ENCODE data around the gene SLC30A4.
"Not testable (repeated sequence)": the region's sequence is repeated elsewhere in the genome, so short reads cannot be mapped to it uniquely, and the experiment has no call there.

SLC30A4 gene

GRCh38 chr15:45522328-45523165 is at the start of gene SLC30A4:
SLC30A4 (minus strand) TSS chr15:45522755; CDS start chr15:45522354, 401 bp downstream.
- DNase-seq (ENCODE audit: low read depth), result peak; percentile 52

- no peak for DNase-seq (ENCODE audit: low read depth)
Observed at GRCh38 chr15:45555934-45556608, 33.5 kb upstream of the SLC30A4 start.

GRCh38 chr15:45551676-45552075 is 29.1 kb upstream of the SLC30A4 start:
- DNase-seq (ENCODE audit: low read depth), result no peak

GRCh38 chr15:45550436-45550835 is 27.9 kb upstream of the SLC30A4 start:
- DNase-seq (ENCODE audit: low read depth), result no peak

- no peak for DNase-seq (ENCODE audit: low read depth)
Observed at GRCh38 chr15:45549541-45550220, 27.1 kb upstream of the SLC30A4 start.

- no peak for DNase-seq (ENCODE audit: low read depth)
Observed at GRCh38 chr15:45548753-45549520, 26.4 kb upstream of the SLC30A4 start.

- no peak for DNase-seq (ENCODE audit: low read depth)
Observed at GRCh38 chr15:45546789-45547188, 24.2 kb upstream of the SLC30A4 start.

- no peak for DNase-seq (ENCODE audit: low read depth)
Observed at GRCh38 chr15:45544266-45545023, 21.9 kb upstream of the SLC30A4 start.

- DNase-seq (ENCODE audit: low read depth), result no peak
Observed at GRCh38 chr15:45543051-45543450, 20.5 kb upstream of the SLC30A4 start.

GRCh38 chr15:45540531-45540930 is 18.0 kb upstream of the SLC30A4 start:
- DNase-seq (ENCODE audit: low read depth), result no peak

- DNase-seq (ENCODE audit: low read depth), result no peak
Observed at GRCh38 chr15:45539680-45540079, 17.1 kb upstream of the SLC30A4 start.

GRCh38 chr15:45536934-45537333 is 14.4 kb upstream of the SLC30A4 start:
- no peak for DNase-seq (ENCODE audit: low read depth)

- no peak for DNase-seq (ENCODE audit: low read depth)
Observed at GRCh38 chr15:45535486-45536042, 13.0 kb upstream of the SLC30A4 start.

- DNase-seq (ENCODE audit: low read depth), result no peak
Observed at GRCh38 chr15:45534821-45535220, 12.3 kb upstream of the SLC30A4 start.

GRCh38 chr15:45532892-45533291 is 10.3 kb upstream of the SLC30A4 start:
- not testable (repeated sequence) for DNase-seq (ENCODE audit: low read depth)

GRCh38 chr15:45529613-45530012 is 7.1 kb upstream of the SLC30A4 start:
- DNase-seq (ENCODE audit: low read depth), result no peak

- no peak for DNase-seq (ENCODE audit: low read depth)
Observed at GRCh38 chr15:45527086-45527485, 4.5 kb upstream of the SLC30A4 start.

GRCh38 chr15:45523166-45523460 is 558 bp upstream of the SLC30A4 start:
- no peak for DNase-seq (ENCODE audit: low read depth)

- DNase-seq (ENCODE audit: low read depth), result no peak
Observed at GRCh38 chr15:45521596-45522327, 793 bp downstream of the SLC30A4 start.

- no peak for DNase-seq (ENCODE audit: low read depth)
Observed at GRCh38 chr15:45510758-45511280, 11.7 kb downstream of the SLC30A4 start.

Measured in activated T-helper 1 cell treated with Interleukin-2 at 50 U/mL for 16 hours (primary cell).